GM21381 (cell line): ENCODE results near the gene PCDHGA1.

Experiments used
- ATAC-seq: cut with Tn5 transposase; IDR thresholded peaks from one replicate; pipeline ENCODE4 v1.9.1; 2021; ENCODE audit warnings: mild to moderate bottlenecking, moderate library complexity; ENCODE audit not compliant: unreplicated experiment

The PCDHGA1 gene

GRCh38 chr5:141510160-141510559 is 179.8 kb downstream of the PCDHGA1 start:
- no peak for ATAC-seq

- ATAC-seq = no peak
These were observed 180.7 kb downstream of the PCDHGA1 start for GRCh38 chr5:141510850-141511601.

DNA sequence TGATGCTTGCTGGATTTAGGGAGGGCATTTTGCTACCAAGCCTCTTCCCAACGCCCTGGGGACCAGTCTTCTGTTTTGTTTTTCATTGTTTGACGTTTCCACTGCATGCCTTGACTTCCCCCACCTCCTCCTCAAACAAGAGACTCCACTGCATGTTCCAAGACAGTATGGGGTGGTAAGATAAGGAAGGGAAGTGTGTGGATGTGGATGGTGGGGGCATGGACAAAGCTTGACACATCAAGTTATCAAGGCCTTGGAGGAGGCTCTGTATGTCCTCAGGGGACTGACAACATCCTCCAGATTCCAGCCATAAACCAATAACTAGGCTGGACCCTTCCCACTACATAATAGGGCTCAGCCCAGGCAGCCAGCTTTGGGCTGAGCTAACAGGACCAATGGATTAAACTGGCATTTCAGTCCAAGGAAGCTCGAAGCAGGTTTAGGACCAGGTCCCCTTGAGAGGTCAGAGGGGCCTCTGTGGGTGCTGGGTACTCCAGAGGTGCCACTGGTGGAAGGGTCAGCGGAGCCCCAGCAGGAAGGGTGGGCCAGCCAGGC is 181.5 kb downstream of the PCDHGA1 start:
- no peak for ATAC-seq

DNA sequence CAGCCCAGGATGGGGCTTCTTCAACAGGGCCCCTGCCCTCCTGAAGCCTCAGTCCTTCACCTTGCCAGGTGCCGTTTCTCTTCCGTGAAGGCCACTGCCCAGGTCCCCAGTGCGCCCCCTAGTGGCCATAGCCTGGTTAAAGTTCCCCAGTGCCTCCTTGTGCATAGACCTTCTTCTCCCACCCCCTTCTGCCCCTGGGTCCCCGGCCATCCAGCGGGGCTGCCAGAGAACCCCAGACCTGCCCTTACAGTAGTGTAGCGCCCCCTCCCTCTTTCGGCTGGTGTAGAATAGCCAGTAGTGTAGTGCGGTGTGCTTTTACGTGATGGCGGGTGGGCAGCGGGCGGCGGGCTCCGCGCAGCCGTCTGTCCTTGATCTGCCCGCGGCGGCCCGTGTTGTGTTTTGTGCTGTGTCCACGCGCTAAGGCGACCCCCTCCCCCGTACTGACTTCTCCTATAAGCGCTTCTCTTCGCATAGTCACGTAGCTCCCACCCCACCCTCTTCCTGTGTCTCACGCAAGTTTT is 182.1 kb downstream of the PCDHGA1 start:
- ATAC-seq = no peak

- ATAC-seq = no peak
These were observed 182.8 kb downstream of the PCDHGA1 start for GRCh38 chr5:141512911-141513626.

DNA sequence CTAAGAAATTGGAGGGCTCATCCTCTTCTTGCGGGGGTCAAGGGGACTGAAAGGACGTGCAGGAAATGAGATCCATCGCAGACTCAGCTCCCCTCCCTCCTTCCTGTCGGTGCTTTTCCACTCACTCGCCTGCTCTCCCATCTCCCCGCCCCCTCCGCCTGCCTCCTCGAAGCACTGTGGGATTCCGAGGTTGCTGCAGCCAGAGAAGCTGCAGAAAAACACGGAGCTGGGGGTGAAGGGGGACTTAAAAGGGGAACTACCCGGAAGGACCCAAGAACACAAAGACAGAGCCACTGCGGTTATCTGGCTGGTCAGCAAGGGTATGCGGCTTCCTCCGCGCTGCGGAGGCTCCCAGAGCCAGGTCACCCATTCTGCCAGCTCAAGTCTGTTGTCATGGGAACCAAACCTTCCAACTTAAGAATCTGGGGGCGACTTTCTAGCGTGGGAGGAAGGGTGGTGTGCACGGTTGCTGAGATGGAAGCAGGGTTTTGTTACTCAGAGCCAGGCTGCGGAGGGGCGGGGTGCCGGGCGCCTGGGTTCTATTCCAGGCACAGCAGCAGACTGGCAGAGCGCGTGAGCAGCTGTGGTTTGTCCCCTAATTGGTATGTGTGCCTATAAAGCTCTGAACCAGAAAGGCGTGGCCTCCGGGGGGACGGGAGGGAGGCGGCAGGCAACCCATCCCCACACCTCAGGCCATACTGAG is 183.5 kb downstream of the PCDHGA1 start:
- ATAC-seq = no peak

DNA sequence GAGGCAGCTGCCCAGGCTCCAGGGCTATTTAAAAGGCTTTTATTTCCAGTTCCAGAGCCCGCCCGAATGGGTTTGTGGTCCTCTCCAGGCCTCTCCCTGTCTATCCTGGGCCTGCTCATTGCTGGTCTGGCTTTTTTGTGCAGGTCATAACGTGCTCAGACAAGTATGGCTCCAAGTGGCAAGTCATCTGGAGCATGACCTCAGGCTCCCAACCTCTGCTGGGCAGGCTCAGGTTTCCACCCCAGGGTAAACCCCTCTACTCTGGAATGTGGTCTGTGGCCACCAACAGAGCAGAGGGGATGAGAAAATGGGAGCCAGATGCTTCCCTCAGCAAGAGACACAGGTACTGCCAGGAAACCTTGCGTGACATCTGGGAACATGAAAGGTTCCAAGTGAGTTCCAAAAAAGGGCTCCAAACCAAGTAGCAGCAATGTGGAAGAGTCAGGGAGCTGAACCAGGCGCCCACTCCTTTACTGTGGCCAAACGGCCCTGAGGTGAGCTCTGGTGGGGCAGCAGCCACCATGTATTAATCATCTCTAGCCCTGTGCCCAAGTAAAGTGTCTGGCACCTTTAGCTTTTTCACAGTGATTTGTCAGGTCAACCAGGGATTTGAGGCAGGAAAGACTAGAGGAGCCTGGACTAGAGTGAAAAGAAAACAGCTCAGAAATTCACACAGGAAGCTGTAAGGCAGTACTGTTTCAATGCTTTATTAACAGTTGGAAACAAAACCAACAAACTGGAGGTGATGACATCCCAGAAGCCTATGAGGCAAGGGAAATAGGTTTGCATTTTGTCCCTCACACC is 184.2 kb downstream of the PCDHGA1 start:
- no peak for ATAC-seq

DNA sequence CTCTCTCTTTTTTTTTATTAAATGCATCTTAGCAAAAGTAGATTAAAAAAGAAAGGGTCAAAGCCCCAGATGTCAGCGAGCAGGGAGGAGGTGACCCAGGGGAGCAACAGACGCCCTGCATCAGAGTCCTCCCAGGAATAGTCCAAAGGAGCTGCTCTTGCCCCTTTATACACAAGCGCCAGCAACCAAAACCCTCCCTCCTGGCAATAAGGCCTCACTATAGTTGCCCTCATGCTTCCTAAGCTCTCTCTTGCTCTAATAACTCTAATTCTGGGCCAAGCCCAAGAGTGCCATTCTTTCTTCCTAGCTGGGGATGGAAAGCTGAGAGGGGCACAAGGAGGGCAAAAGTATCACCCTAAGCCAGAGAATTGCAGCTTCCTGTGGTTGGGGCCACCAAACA is 184.8 kb downstream of the PCDHGA1 start:
- no peak for ATAC-seq

GRCh38 chr5:141515946-141516671 is 185.8 kb downstream of the PCDHGA1 start:
- no peak for ATAC-seq

DNA sequence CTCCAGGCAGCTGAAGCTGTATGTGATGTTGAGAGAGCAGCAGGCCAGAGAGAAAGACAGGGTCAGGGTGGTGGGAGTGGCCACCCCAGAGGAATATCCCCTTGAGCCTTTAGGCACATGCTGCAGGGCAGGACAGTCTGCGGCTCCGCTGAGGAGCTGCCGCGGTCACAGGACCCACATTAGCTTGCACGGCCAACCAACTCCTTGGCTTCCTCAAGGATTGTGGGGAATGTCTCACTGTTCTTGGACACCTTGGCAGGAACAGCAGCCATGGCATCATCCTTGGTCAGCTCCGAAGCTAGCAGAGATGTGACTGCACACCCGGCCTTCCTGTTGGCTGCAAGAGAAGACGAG is 186.3 kb downstream of the PCDHGA1 start:
- no peak for ATAC-seq

DNA sequence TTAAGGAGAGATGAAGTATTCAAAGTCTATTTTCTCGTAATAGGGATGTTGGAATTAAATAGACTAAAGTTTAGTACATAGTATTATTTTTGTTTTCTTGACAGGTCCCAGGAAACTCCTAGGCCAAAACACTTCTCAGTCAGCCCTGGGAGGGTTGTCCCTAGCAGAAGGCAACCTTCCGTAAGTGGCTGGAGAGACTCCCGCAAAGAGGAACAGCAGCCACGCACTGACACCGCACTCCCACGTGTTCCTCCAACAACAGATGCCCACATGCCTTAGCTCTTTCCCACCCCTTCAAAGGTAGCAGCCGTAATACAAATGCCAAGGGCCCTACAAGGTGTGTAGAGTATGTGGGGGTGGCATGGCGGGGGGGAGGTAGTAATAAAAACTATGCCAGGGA is 187.0 kb downstream of the PCDHGA1 start:
- no peak for ATAC-seq

GRCh38 chr5:141517880-141518617 is 187.7 kb downstream of the PCDHGA1 start:
- no peak for ATAC-seq

GRCh38 chr5:141518618-141519015 is 188.3 kb downstream of the PCDHGA1 start:
- ATAC-seq = no peak

- no peak for ATAC-seq
These were observed 189.6 kb downstream of the PCDHGA1 start for GRCh38 chr5:141519605-141520565.

GRCh38 chr5:141521244-141521781 is 191.0 kb downstream of the PCDHGA1 start:
- no peak for ATAC-seq

GRCh38 chr5:141522301-141522700 is 192.0 kb downstream of the PCDHGA1 start:
- no peak for ATAC-seq

DNA sequence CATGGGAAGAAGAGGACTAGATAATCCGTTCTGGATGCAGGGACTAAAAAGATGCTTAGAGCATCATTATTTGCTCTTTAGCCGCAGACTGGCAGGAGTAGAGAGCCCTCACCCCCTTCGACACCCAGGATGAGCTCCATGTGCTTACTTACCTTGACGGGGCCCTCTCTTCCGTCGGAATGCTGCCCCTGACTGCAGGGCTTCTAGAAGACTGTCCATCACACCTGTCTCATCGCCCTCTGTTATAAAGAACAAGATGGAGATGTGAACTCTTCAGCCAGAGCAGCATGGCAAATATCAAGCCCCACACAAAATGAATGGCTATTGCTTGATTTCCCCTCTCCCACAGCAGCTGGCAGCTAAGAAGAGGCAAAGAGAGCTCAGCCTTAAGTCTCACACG is 193.7 kb downstream of the PCDHGA1 start:
- ATAC-seq = no peak
